H9 (cell line): ENCODE data around the gene XCR1. TPM values are rescaled to one million over a fixed set of nuclear protein-coding genes. Genes with fewer than 3 reads are reported as not detected.

Source experiments
- DNase-seq: peaks from one replicate; pipeline ENCODE4 v3.0.0-alpha.2; 2017
- H2AFZ ChIP-seq: one replicate; pipeline ENCODE4 v1.6.1; 2013; ENCODE audit warnings: mild to moderate bottlenecking, low read length, control low read depth, moderate library complexity
- H2AK5ac ChIP-seq: 2 replicates; pipeline ENCODE4 v1.6.1; 2013; ENCODE audit warnings: low read length, control low read depth, mixed read lengths; ENCODE audit not compliant: insufficient read length
- H2BK120ac ChIP-seq: one replicate; pipeline ENCODE4 v1.6.1; 2013; ENCODE audit warnings: low read depth, mild to moderate bottlenecking, low read length, control low read depth, inconsistent platforms; ENCODE audit not compliant: poor library complexity, severe bottlenecking
- H2BK12ac ChIP-seq: 2 replicates; pipeline ENCODE4 v1.6.1; 2013; ENCODE audit warnings: low read length, control low read depth, mixed read lengths, low read depth; ENCODE audit not compliant: insufficient read length
- H2BK15ac ChIP-seq: 2 replicates; pipeline ENCODE4 v1.6.1; 2013; ENCODE audit warnings: low read depth, low read length, control low read depth
- H2BK20ac ChIP-seq: one replicate; pipeline ENCODE4 v1.6.1; 2013; ENCODE audit warnings: low read depth, mild to moderate bottlenecking, low read length, control low read depth, inconsistent platforms; ENCODE audit not compliant: poor library complexity, severe bottlenecking
- H2BK5ac ChIP-seq: 2 replicates; pipeline ENCODE4 v1.6.1; 2013; ENCODE audit warnings: low read length, control low read depth, mixed read lengths; ENCODE audit not compliant: insufficient read length
- H3K14ac ChIP-seq: 2 replicates; pipeline ENCODE4 v1.6.1; 2013; ENCODE audit warnings: low read length, control low read depth; ENCODE audit not compliant: insufficient read depth
- H3K18ac ChIP-seq: 2 replicates; pipeline ENCODE4 v1.6.1; 2013; ENCODE audit warnings: low read depth, mild to moderate bottlenecking, mixed read lengths, low read length, control low read depth; ENCODE audit not compliant: insufficient read length
- H3K23ac ChIP-seq: 2 replicates; pipeline ENCODE4 v1.6.1; 2013; ENCODE audit warnings: low read length, control low read depth, mixed read lengths, low read depth; ENCODE audit not compliant: insufficient read length
- H3K23me2 ChIP-seq: 2 replicates; pipeline ENCODE4 v1.6.1; 2013; ENCODE audit warnings: low read depth, mild to moderate bottlenecking, mixed read lengths, low read length, control low read depth; ENCODE audit not compliant: insufficient read length, poor library complexity, severe bottlenecking
- H3K27ac ChIP-seq: 2 replicates; pipeline ENCODE4 v1.5.1; 2013; ENCODE audit warnings: low read length, control low read depth, mixed read lengths, low read depth; ENCODE audit not compliant: insufficient read length
- H3K27me3 ChIP-seq: 2 replicates; pipeline ENCODE4 v1.6.1; 2013; ENCODE audit warnings: low read length, control low read depth, inconsistent platforms; ENCODE audit not compliant: insufficient read depth
- H3K4ac ChIP-seq: 2 replicates; pipeline ENCODE4 v1.6.1; 2013; ENCODE audit warnings: low read depth, mild to moderate bottlenecking, control low read depth, inconsistent platforms, low read length, moderate library complexity
- H3K4me1 ChIP-seq: 2 replicates; pipeline ENCODE4 v1.6.1; 2013; ENCODE audit warnings: low read length, control low read depth, inconsistent platforms; ENCODE audit not compliant: insufficient read depth
- H3K4me2 ChIP-seq: 2 replicates; pipeline ENCODE4 v1.6.1; 2013; ENCODE audit warnings: low read length, control low read depth, mixed read lengths; ENCODE audit not compliant: insufficient read length, insufficient read depth
- H3K56ac ChIP-seq: 2 replicates; pipeline ENCODE4 v1.6.1; 2013; ENCODE audit warnings: low read depth, mild to moderate bottlenecking, mixed read lengths, low read length, control low read depth; ENCODE audit not compliant: insufficient read length
- H3K79me1 ChIP-seq: 2 replicates; pipeline ENCODE4 v1.6.1; 2013; ENCODE audit warnings: low read depth, mild to moderate bottlenecking, moderate library complexity, low read length, control low read depth, inconsistent platforms; ENCODE audit not compliant: insufficient read depth, poor library complexity, severe bottlenecking
- H3K79me2 ChIP-seq: 2 replicates; pipeline ENCODE4 v1.6.1; 2013; ENCODE audit warnings: low read length, control low read depth, inconsistent platforms; ENCODE audit not compliant: insufficient read depth
- H3K9ac ChIP-seq: 2 replicates; pipeline ENCODE4 v1.6.1; 2013; ENCODE audit warnings: low read length, control low read depth, mixed read lengths; ENCODE audit not compliant: insufficient read length; ENCODE audit errors: extremely low read depth
- H3K9me3 ChIP-seq: one replicate; pipeline ENCODE4 v1.6.1; 2013; ENCODE audit warnings: low read depth, low read length, inconsistent platforms; ENCODE audit not compliant: control insufficient read depth
- H3T11ph ChIP-seq: one replicate; pipeline ENCODE4 v1.6.1; 2013; ENCODE audit warnings: mild to moderate bottlenecking, low read length, control low read depth, inconsistent platforms
- H4K20me1 ChIP-seq: one replicate; pipeline ENCODE4 v1.6.1; 2013; ENCODE audit not compliant: control insufficient read depth, insufficient read length, insufficient read depth
- H4K5ac ChIP-seq: 2 replicates; pipeline ENCODE4 v1.6.1; 2013; ENCODE audit warnings: low read depth, mild to moderate bottlenecking, mixed read lengths, low read length, control low read depth; ENCODE audit not compliant: insufficient read length
- H4K8ac ChIP-seq: replicated peaks from 2 replicates; pipeline ENCODE4 v1.6.1; 2013; ENCODE audit warnings: low read length, control low read depth, mixed read lengths, low read depth; ENCODE audit not compliant: insufficient read length
- H4K91ac ChIP-seq: 2 replicates; pipeline ENCODE4 v1.6.1; 2013; ENCODE audit warnings: low read depth, mild to moderate bottlenecking, moderate library complexity, mixed read lengths, low read length, control low read depth; ENCODE audit not compliant: insufficient read length
- H3K27ac Mint-ChIP-seq, 3 experiments: 2 replicates in 2 of 3; 3 replicates in 1 of 3; pipeline ENCODE4 v1.8.0; 2020 to 2021; ENCODE audit warnings: mixed read lengths in 3 of 3, mild to moderate bottlenecking in 1 of 3, moderate library complexity in 1 of 3
- H3K27me3 Mint-ChIP-seq: 2 replicates; pipeline ENCODE4 v1.8.0; 2021; ENCODE audit warnings: low read depth, mild to moderate bottlenecking, moderate library complexity, mixed read lengths
- H3K36me3 Mint-ChIP-seq, 3 experiments: 2 replicates in 2 of 3; 3 replicates in 1 of 3; pipeline ENCODE4 v1.8.0; 2020 to 2021; ENCODE audit warnings: low read depth in 3 of 3, mixed read lengths in 3 of 3; ENCODE audit not compliant: insufficient read depth in 1 of 3
- H3K4me1 Mint-ChIP-seq, 2 experiments: 2 replicates each; pipeline ENCODE4 v1.8.0; 2020; ENCODE audit warnings: mixed read lengths in 2 of 2
- H3K4me3 Mint-ChIP-seq, 2 experiments: 2 replicates in 1 of 2; 3 replicates in 1 of 2; pipeline ENCODE4 v1.8.0; 2020 to 2021; ENCODE audit warnings: mild to moderate bottlenecking in 2 of 2, mixed read lengths in 2 of 2, moderate library complexity in 1 of 2
- H3K9me3 Mint-ChIP-seq, 2 experiments: 2 replicates in 1 of 2; 3 replicates in 1 of 2; pipeline ENCODE4 v1.8.0; 2020; ENCODE audit warnings: mild to moderate bottlenecking in 2 of 2, mixed read lengths in 2 of 2, moderate library complexity in 1 of 2
- CTCF ChIP-seq: fragments of 200-600 bp; sonication (generic); conservative IDR thresholded peaks from 3 replicates; pipeline ENCODE4 v1.8.0; 2021; ENCODE audit warnings: antibody characterized with exemption, mild to moderate bottlenecking
- WGBS: extraction: QIAGEN DNeasy Blood & Tissue Kit; methylation state at CpG from one replicate; pipeline ENCODE4 v1.1.7; 2013; ENCODE audit warnings: missing lambda C conversion rate, low lambda C conversion rate, mixed read lengths; ENCODE audit not compliant: insufficient read length; ENCODE audit errors: extremely low coverage; 5-methylcytosine and 5-hydroxymethylcytosine counted together
- total RNA-seq: library from RNA; stranded (reverse); gene quantifications from 2 replicates; pipeline ENCODE4 v1.2.1, GENCODE V29; 2021

The XCR1 gene
- total RNA-seq, 1 experiment from 2014 or later: not detected

- no peak for DNase-seq
- Mint-ChIP-seq H3K36me3 (no peaks in the 10 kb centered on the region), H3K4me1 (no peaks in the 10 kb centered on the region)
Measured at GRCh38 chr3:46062679-46063078, 35.4 kb upstream of the XCR1 start.

More at GRCh38 chr3:46062679-46063078, 35.4 kb upstream of the XCR1 start:
- Histone ChIP-seq H3K27ac (no peak overlapping the region), H4K5ac (no peak overlapping the region), H3T11ph (no peak overlapping the region), H3K4me2 (no peak overlapping the region), H3K23ac (no peak overlapping the region), H3K27me3 (no peaks in the 10 kb centered on the region), H4K8ac (no peak overlapping the region), H2AFZ (no peak overlapping the region), H4K91ac (no peak overlapping the region), H2BK5ac (no peak overlapping the region), H3K9ac (no peak overlapping the region), H3K4me1 (no peaks in the 10 kb centered on the region), H4K20me1 (no peaks in the 10 kb centered on the region), H3K79me1 (no peaks in the 10 kb centered on the region), H3K79me2 (no peaks in the 10 kb centered on the region), H2BK12ac (no peak overlapping the region), H3K56ac (no peak overlapping the region), H2BK15ac (no peak overlapping the region), H3K14ac (no peak overlapping the region), H2BK20ac (no peak overlapping the region), H3K18ac (no peak overlapping the region), H2AK5ac (no peak overlapping the region), H3K23me2 (no peaks in the 10 kb centered on the region), H3K4ac (no peak overlapping the region), H2BK120ac (no peak overlapping the region), H3K9me3 (no peaks in the 10 kb centered on the region)
- no CpG with 5 or more reads among the region's 2 CpGs for WGBS
- peaks cover 2% of the 10 kb centered on the region; the same call in 1 of the 2 replicates for H3K27me3 Mint-ChIP-seq
- H3K27ac Mint-ChIP-seq: no peak overlapping the region
- TF ChIP-seq CTCF: no peak
- no peaks in the 10 kb centered on the region for H3K9me3 Mint-ChIP-seq
- H3K4me3 Mint-ChIP-seq: no peak overlapping the region
